Bronchial epithelial cell (primary cell): ENCODE results near the gene TP73. TPM values are rescaled to one million over a fixed set of nuclear protein-coding genes. Genes with fewer than 3 reads are reported as not detected.

Experiments used
- DNase-seq: peaks from one replicate; pipeline ENCODE4 v3.0.0-alpha.2; 2010; ENCODE audit warnings: low read depth
- FAIRE-seq: peaks from 2 replicates; lab custom pipeline; 2011; peaks lifted over from hg19 to GRCh38; lab: Jason Lieb, UNC
- H3K27me3 ChIP-seq: 2 replicates; pipeline ENCODE4 v1.5.1; 2011; ENCODE audit warnings: low read length; ENCODE audit not compliant: control insufficient read depth, insufficient read depth
- H3K36me3 ChIP-seq: 2 replicates; pipeline ENCODE4 v1.5.1; 2011; ENCODE audit warnings: low read length; ENCODE audit not compliant: control insufficient read depth, insufficient read depth
- H3K4me3 ChIP-seq: 2 replicates; pipeline ENCODE4 v1.5.1; 2011; ENCODE audit warnings: mild to moderate bottlenecking, low read depth, low read length, control low read depth
- CTCF ChIP-seq: IDR thresholded peaks from 2 replicates; pipeline ENCODE4 v1.5.1; 2011; ENCODE audit warnings: mild to moderate bottlenecking, moderate library complexity, low read length, control low read depth, inconsistent platforms; ENCODE audit not compliant: insufficient read depth, severe bottlenecking
- total RNA-seq: library from RNA; depleted of rRNA; stranded (reverse); fragments of >200 nt; gene quantifications from 2 replicates; pipeline ENCODE4 v1.2.1, GENCODE V29; 2014

The TP73 gene
- total RNA-seq, 1 donor from 2014 or later: under 0.01 TPM

DNA sequence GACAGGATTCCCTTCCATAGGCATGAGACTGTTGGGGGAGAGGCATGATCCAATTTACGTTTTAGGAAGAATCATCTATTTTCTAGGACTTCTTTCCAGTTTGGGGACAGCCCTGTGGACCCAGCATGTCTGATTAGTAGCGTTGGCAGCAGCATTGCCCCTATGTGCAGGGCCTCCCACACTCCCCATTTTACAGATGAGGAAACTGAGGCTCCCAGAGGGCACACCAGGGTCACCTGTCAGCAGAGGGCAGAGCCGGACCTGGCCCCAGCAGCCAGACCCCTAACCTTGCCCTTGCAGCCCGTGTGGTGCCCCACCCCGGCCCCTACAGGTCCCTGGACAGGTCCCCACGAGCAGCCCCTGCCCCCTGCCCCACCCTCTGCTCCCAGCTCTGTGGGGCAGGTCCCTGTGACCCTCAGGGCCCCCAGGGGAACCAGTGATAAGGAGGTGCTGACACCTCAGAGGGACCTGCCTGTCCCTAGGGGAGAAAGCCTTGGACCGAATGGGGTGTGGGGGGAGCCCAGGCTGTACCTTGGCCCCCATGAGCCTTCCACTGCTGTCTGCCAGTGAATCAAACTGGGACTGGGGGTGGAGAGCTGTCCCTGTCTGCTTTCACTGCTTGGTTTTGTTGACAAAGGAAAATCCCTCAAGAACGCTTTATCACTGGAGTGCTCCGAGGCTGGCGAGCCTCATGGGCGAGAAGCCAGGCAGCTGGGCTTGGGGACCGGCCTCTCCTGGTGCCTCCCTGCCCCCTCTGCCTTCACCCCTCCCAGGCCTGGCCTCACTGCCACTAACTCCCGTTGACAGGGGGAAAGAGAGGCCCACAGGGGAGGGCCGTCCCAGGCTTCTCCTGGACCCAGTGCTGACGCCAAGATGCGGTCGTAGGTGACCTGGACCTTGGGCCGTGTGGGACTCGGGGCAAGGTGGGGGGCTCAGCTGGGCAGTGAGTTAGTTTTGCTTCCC is 60.5 kb downstream of the TP73 start:
- DNase-seq: no peak
- no peak for FAIRE-seq
- no peak for TF ChIP-seq CTCF
- H3K36me3 ChIP-seq: no peaks in the 10 kb centered on the region
- no peak overlapping the region for H3K4me3 ChIP-seq
- peaks cover 4% of the 10 kb centered on the region for H3K27me3 ChIP-seq

GRCh38 chr1:3713840-3714239 is 61.5 kb downstream of the TP73 start:
- FAIRE-seq: no peak
- peaks cover 3% of the 10 kb centered on the region for H3K27me3 ChIP-seq
- DNase-seq: no peak
- H3K36me3 ChIP-seq: no peaks in the 10 kb centered on the region
- TF ChIP-seq CTCF: no peak
- H3K4me3 ChIP-seq: no peak overlapping the region

GRCh38 chr1:3714284-3714741 is 62.0 kb downstream of the TP73 start:
- no peak for DNase-seq
- peaks cover 3% of the 10 kb centered on the region for H3K27me3 ChIP-seq
- TF ChIP-seq CTCF: no peak
- H3K36me3 ChIP-seq: no peaks in the 10 kb centered on the region
- FAIRE-seq: no peak
- no peak overlapping the region for H3K4me3 ChIP-seq

DNA sequence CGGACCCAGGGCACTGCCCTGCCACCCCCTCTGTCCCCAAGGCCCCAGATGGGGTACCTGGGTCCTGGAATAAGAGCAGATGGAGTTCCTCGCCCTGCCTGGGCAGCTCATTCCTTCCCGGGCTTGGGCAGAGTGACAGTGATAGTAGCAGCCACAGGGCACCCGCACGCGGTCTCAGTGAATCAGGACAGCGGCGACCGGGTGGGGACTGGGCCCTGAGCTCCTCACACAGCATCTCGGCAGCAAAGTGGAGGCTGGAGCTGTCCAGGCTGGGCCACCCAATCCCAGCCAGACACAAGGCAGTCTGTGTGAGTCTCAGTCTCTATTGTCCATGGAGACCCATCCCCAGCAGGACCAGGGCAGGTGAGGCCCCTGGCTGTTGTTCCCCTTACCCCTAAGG is 62.5 kb downstream of the TP73 start:
- Histone ChIP-seq H3K36me3 (no peaks in the 10 kb centered on the region), H3K27me3 (no peaks in the 10 kb centered on the region), H3K4me3 (no peak overlapping the region)
- DNase-seq (no peak), FAIRE-seq (no peak)
- no peak for TF ChIP-seq CTCF

GRCh38 chr1:3716351-3716750 is 64.0 kb downstream of the TP73 start:
- no peak for DNase-seq
- Histone ChIP-seq H3K27me3 (no peaks in the 10 kb centered on the region), H3K36me3 (no peaks in the 10 kb centered on the region), H3K4me3 (no peak overlapping the region)
- no peak for TF ChIP-seq CTCF
- no peak for FAIRE-seq
